ENCODE data around the gene ARHGEF28. TPM values are rescaled to one million over a fixed set of nuclear protein-coding genes. Genes with fewer than 3 reads are reported as not detected.

The ARHGEF28 gene
- total RNA-seq, 2 donors from 2014 or later: 7.6 to 8.0 TPM

DNA sequence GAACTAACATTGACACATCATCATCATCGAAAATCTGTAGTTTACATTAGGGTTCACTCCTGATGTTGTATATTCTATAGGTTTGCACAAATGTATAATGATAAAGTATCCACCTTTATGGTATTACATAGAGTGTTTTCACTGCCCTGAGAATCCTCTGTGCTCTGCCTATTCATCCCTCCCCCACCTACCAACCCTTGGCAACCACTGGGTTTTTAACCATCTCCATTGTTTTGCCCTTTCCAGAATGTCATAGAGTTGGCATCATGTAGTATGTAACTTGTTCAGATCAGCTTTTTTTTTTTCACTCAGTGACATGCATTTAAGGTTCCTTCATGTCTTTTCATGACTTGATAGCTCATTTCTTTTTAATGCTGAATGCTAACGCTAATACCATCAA lies 106.0 kb downstream of the ARHGEF28 start:
- no peak overlapping the region for H3K4me3 ChIP-seq
- intact Hi-C loops (cut with DNase I): no loop called here
- no peaks in the 10 kb centered on the region for H3K4me1 ChIP-seq

DNA sequence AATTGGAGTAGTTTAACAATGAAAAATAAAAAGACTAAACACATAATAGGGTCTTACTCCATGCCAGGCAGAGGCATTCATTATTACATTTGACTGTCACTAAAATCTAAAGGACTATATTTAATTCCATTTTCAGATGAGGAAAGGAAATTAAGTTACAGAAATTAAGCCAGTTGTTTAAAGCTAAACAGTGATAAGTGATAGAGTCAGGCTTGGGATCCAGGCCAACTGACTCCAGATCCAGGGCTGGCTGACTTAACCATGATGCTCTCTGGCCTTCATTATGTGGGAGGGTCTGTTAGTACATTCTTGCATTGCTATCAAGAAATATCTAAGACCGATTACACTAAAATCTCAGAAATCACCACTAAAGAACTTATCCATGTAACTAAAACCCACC lies 107.2 kb downstream of the ARHGEF28 start:
- H3K4me1 ChIP-seq: no peaks in the 10 kb centered on the region
- no peak overlapping the region for H3K9ac ChIP-seq (ENCODE audit: low read depth in 2 of 2, low read length in 2 of 2)
- DNase-seq: no peak
- no peaks in the 10 kb centered on the region for H3K27me3 ChIP-seq
- TF ChIP-seq, protein P1, sequence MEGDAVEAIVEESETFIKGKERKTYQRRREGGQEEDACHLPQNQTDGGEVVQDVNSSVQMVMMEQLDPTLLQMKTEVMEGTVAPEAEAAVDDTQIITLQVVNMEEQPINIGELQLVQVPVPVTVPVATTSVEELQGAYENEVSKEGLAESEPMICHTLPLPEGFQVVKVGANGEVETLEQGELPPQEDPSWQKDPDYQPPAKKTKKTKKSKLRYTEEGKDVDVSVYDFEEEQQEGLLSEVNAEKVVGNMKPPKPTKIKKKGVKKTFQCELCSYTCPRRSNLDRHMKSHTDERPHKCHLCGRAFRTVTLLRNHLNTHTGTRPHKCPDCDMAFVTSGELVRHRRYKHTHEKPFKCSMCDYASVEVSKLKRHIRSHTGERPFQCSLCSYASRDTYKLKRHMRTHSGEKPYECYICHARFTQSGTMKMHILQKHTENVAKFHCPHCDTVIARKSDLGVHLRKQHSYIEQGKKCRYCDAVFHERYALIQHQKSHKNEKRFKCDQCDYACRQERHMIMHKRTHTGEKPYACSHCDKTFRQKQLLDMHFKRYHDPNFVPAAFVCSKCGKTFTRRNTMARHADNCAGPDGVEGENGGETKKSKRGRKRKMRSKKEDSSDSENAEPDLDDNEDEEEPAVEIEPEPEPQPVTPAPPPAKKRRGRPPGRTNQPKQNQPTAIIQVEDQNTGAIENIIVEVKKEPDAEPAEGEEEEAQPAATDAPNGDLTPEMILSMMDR (IDR thresholded peaks at IDR 0.05): no peak
- no peaks in the 10 kb centered on the region for H3K36me3 ChIP-seq
- H3K4me3 ChIP-seq: no peak overlapping the region
- no peaks in the 10 kb centered on the region for H3K9me3 ChIP-seq
- intact Hi-C loops (cut with DNase I): no loop called here
- H3K27ac ChIP-seq: no peak overlapping the region

More for the DNA sequence above, 106.0 kb downstream of the ARHGEF28 start:
- H3K9me3 ChIP-seq: no peaks in the 10 kb centered on the region
- no peaks in the 10 kb centered on the region for H3K36me3 ChIP-seq
- TF ChIP-seq, protein P1 (IDR thresholded peaks at IDR 0.05): no peak
- no peaks in the 10 kb centered on the region for H3K27me3 ChIP-seq
- no peak overlapping the region for H3K9ac ChIP-seq (ENCODE audit: low read depth in 2 of 2, low read length in 2 of 2)
- no peak for DNase-seq
- no peak overlapping the region for H3K27ac ChIP-seq

DNA sequence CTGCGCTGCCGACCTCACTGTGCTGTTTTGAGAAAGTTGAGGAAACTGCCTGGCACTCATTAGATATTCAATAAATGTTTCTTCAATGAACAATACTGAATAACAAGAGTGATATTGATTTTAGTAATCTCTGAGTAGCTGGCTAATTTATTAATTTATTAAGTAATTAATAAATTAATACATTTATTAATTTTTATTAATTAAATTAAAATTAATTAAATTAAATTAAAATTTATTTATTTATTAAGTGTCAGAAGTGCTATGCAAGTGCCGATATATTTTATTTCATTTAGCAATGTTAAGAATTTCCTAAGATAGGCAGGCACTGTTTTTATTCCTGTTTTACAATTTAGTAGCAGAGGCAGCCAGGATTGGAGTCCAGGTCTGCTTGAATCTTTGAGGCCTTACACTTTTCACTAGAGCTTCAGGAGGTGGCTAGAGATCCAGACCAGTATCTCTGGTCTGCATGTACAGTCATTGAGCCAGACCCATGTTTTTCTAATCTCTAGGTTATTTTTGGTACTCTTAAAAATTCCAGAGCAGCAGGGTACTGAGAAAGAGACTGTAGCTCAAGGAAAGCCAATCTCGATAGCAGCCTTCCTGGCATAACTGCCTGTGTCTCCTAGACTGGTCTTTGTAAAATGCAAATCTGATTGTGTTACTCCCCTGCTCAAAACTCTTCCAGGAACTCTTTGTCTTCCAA lies 109.2 kb downstream of the ARHGEF28 start:
- no peaks in the 10 kb centered on the region for H3K36me3 ChIP-seq
- H3K4me1 ChIP-seq: no peaks in the 10 kb centered on the region
- no peak overlapping the region for H3K27ac ChIP-seq
- H3K9ac ChIP-seq (ENCODE audit: low read depth in 2 of 2, low read length in 2 of 2): no peak overlapping the region
- no peaks in the 10 kb centered on the region for H3K9me3 ChIP-seq
- TF ChIP-seq, protein P1 (IDR thresholded peaks at IDR 0.05): no peak
- no peak for DNase-seq
- H3K27me3 ChIP-seq: no peaks in the 10 kb centered on the region
- intact Hi-C loops (cut with DNase I): no loop called here
- no peak overlapping the region for H3K4me3 ChIP-seq

DNA sequence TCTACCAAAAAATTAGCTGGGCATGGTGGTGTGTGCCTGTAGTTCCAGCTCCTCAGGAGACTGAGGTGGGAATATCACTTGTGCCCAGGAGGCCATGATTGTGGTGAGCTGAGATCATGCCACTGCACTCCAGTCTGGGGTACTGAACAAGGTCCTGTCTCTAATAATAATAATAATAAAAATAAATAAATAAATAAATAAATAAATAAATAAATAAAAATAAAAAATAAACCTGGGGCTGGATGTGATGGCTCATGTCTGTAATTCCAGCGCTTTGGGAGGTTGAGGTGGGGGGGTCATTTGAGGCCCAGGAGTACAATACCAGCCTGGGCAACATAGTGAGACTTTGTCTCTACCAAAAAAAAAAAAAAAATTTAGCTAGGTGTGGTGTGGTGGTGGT lies 113.7 kb downstream of the ARHGEF28 start:
- Histone ChIP-seq H3K27me3 (no peaks in the 10 kb centered on the region), H3K9ac (ENCODE audit: low read depth in 2 of 2, low read length in 2 of 2) (no peak overlapping the region), H3K36me3 (no peaks in the 10 kb centered on the region), H3K9me3 (no peaks in the 10 kb centered on the region), H3K27ac (no peak overlapping the region), H3K4me1 (no peaks in the 10 kb centered on the region), H3K4me3 (no peak overlapping the region)
- intact Hi-C loops (cut with DNase I): no loop called here
- TF ChIP-seq, protein P1 (IDR thresholded peaks at IDR 0.05): no peak
- no peak for DNase-seq

DNA sequence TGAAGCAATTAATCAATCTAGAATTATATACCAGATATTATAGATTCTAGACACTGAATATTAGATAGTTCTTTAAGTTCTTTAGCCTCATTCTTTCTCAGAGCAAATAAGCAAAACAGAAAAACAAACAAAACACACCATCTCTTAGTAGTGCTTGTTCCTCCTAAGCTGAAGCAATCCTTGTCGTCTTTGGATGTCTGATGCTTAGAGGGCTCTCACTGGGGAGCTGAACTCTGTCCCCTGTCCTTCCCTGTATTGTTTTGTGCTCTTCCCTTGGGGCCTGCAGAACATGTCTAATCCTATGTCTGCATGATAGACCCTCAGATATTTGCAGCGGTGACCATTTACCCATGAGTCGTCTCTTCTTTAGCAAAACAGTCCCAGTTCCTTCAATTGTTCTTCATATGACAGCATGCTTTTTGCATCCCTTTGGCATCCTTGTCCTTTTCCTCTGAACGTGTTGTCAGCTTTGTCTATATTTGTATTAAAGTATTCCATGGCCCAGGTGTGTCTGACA lies 114.3 kb downstream of the ARHGEF28 start:
- H3K4me1 ChIP-seq: no peaks in the 10 kb centered on the region
- no peaks in the 10 kb centered on the region for H3K9me3 ChIP-seq
- no peak for DNase-seq
- no peaks in the 10 kb centered on the region for H3K36me3 ChIP-seq
- intact Hi-C loops (cut with DNase I): no loop called here
- H3K27me3 ChIP-seq: no peaks in the 10 kb centered on the region
- H3K9ac ChIP-seq (ENCODE audit: low read depth in 2 of 2, low read length in 2 of 2): no peak overlapping the region
- TF ChIP-seq, protein P1 (IDR thresholded peaks at IDR 0.05): no peak
- H3K4me3 ChIP-seq: no peak overlapping the region
- H3K27ac ChIP-seq: no peak overlapping the region

Measured in colonic mucosa (tissue), 4 donors.